B cell (primary cell): ENCODE measurements around the gene THEM5. TPM values are rescaled to one million over a fixed set of nuclear protein-coding genes. Genes with fewer than 3 reads are reported as not detected.

Experiments
- ATAC-seq: fragments of 200-7000 bp; cut with Tn5 transposase; one replicate; pipeline ENCODE4 v1.10.0; 2021; ENCODE audit warnings: low read depth, mild to moderate bottlenecking, moderate number of reproducible peaks, moderate library complexity
- CTCF ChIA-PET: fragments of 350-600 bp; sonication (Branson Sonifier 250); formaldehyde crosslinking; loops from one replicate; lab custom pipeline; 2021; ENCODE audit warnings: antibody characterized with exemption, inconsistent platforms; lab: Charles Lee
- POLR2A ChIA-PET: fragments of 350-600 bp; sonication (Branson Sonifier 250); formaldehyde crosslinking; loops from one replicate; lab custom pipeline; 2021; ENCODE audit warnings: antibody characterized with exemption; lab: Charles Lee
- DNase-seq: peaks from one replicate; pipeline ENCODE4 v3.0.0; 2013
- H2AFZ ChIP-seq: 2 replicates; pipeline ENCODE4 v1.6.1; 2012; ENCODE audit warnings: mild to moderate bottlenecking, low read depth, low read length; ENCODE audit not compliant: insufficient read depth, poor library complexity, severe bottlenecking
- H3K27ac ChIP-seq, 2 donors: 1 replicate in 1 of 2; 2 replicates in 1 of 2; pipeline ENCODE4 v1.5.1; 2012 to 2013; ENCODE audit warnings: low read length in 2 of 2, mild to moderate bottlenecking in 2 of 2, moderate library complexity in 1 of 2
- H3K27me3 ChIP-seq, 4 experiments: fragments of 200-600 bp in 1 of 4; sonication (generic) in 1 of 4; replicated peaks in 1 of 4; 1 replicate in 2 of 4; 2 replicates in 2 of 4; pipeline versions ENCODE4 v1.6.1 to v1.7.0; 2013 to 2016; ENCODE audit warnings: low read length in 3 of 4, mild to moderate bottlenecking in 2 of 4, mixed read lengths in 1 of 4, moderate library complexity in 1 of 4; ENCODE audit not compliant: insufficient read depth in 4 of 4, control insufficient read depth in 3 of 4; ENCODE audit errors: control extremely low read depth in 1 of 4
- H3K36me3 ChIP-seq, 2 experiments: replicated peaks in 1 of 2; 1 replicate in 1 of 2; 2 replicates in 1 of 2; pipeline versions ENCODE4 v1.6.1 to v1.7.1; 2013; ENCODE audit warnings: low read length in 1 of 2; ENCODE audit not compliant: insufficient read depth in 2 of 2, control insufficient read depth in 1 of 2; ENCODE audit errors: control extremely low read depth in 1 of 2, extremely low read depth in 1 of 2
- H3K4me1 ChIP-seq, 2 donors: fragments of 200-600 bp in 1 of 2; sonication (generic) in 1 of 2; 1 replicate in 1 of 2; 2 replicates in 1 of 2; pipeline versions ENCODE4 v1.5.1 to v1.6.1; 2013 to 2017; ENCODE audit warnings: low read length in 2 of 2; ENCODE audit not compliant: control insufficient read depth in 2 of 2, insufficient read depth in 2 of 2
- H3K4me2 ChIP-seq: replicated peaks from 2 replicates; pipeline ENCODE3; 2012; ENCODE audit warnings: mild to moderate bottlenecking, low read depth, low read length; ENCODE audit not compliant: poor library complexity, severe bottlenecking
- H3K4me3 ChIP-seq, 5 experiments: fragments of 200-600 bp in 1 of 5; sonication (generic) in 1 of 5; 1 replicate in 3 of 5; 2 replicates in 2 of 5; pipeline versions ENCODE4 v1.5.1 to v1.7.0; 2011 to 2016; ENCODE audit warnings: low read length in 4 of 5, mild to moderate bottlenecking in 4 of 5, low read depth in 2 of 5, control low read depth in 1 of 5, moderate library complexity in 1 of 5; ENCODE audit not compliant: insufficient read depth in 1 of 5; ENCODE audit errors: control extremely low read depth in 1 of 5, extremely low read depth in 1 of 5
- H3K79me2 ChIP-seq: fragments of 200-600 bp; sonication (generic); one replicate; pipeline ENCODE4 v1.6.0; 2016; ENCODE audit warnings: low read length; ENCODE audit not compliant: control insufficient read depth, insufficient read depth
- H3K9ac ChIP-seq: fragments of 200-600 bp; sonication (generic); 2 replicates; pipeline ENCODE4 v1.6.1; 2017; ENCODE audit warnings: mild to moderate bottlenecking, low read length, moderate library complexity
- H3K9me3 ChIP-seq, 3 donors: one replicate each; pipeline versions ENCODE4 v1.6.1 to v1.7.1; 2013; ENCODE audit warnings: low read length in 2 of 3; ENCODE audit not compliant: control insufficient read depth in 2 of 3, insufficient read depth in 1 of 3; ENCODE audit errors: control extremely low read depth in 1 of 3
- H4K20me1 ChIP-seq: 2 replicates; pipeline ENCODE4 v1.6.0; 2012; ENCODE audit warnings: mild to moderate bottlenecking, low read length; ENCODE audit not compliant: insufficient read depth, control insufficient read depth, poor library complexity, severe bottlenecking
- H3K27ac Mint-ChIP-seq: one replicate; pipeline ENCODE4 v1.8.0; 2021; ENCODE audit warnings: mixed read lengths
- H3K27me3 Mint-ChIP-seq: one replicate; pipeline ENCODE4 v1.8.0; 2021; ENCODE audit warnings: mixed read lengths
- H3K4me1 Mint-ChIP-seq: one replicate; pipeline ENCODE4 v1.8.0; 2021; ENCODE audit warnings: mixed read lengths
- H3K4me3 Mint-ChIP-seq: one replicate; pipeline ENCODE4 v1.8.0; 2021; ENCODE audit warnings: mixed read lengths
- H3K9me3 Mint-ChIP-seq: one replicate; pipeline ENCODE4 v1.8.0; 2022; ENCODE audit warnings: mixed read lengths; ENCODE audit not compliant: insufficient read depth
- CTCF ChIP-seq: fragments of 200-600 bp; IDR thresholded peaks from one replicate; pipeline ENCODE4 v1.8.0; 2022; ENCODE audit warnings: antibody characterized with exemption, mild to moderate bottlenecking
- EZH2 ChIP-seq: IDR thresholded peaks from 2 replicates; pipeline ENCODE4 v1.6.1; 2012; ENCODE audit warnings: borderline replicate concordance, low read depth, mild to moderate bottlenecking, moderate library complexity, low read length; ENCODE audit not compliant: insufficient read depth, poor library complexity, severe bottlenecking
- WGBS: methylation state at CpG from one replicate; pipeline ENCODE4 v1.1.5; 2013; ENCODE audit warnings: missing lambda C conversion rate; ENCODE audit not compliant: insufficient coverage; 5-methylcytosine and 5-hydroxymethylcytosine counted together
- intact Hi-C: fragments of 100-400 bp; cut with micrococcal nuclease; formaldehyde crosslinking; loops from one replicate; pipeline ENCODE4 v1.10.0; 2022
- polyA plus RNA-seq: library from polyadenylated mRNA; depleted of rRNA; stranded (reverse); fragments of >200 nt; gene quantifications from 2 replicates; pipeline ENCODE4 v1.2.3, GENCODE V29; 2012
- total RNA-seq, 2 donors: library from RNA; stranded (reverse); fragments of 120-200 nt in 1 of 2; gene quantifications; 1 replicate in 1 of 2; 2 replicates in 1 of 2; pipeline versions ENCODE4 v1.2.3 to v1.2.4, GENCODE V29; 2013 to 2022

Gene THEM5
- total and polyA plus RNA-seq, 2 donors (not counting 1 experiment from before 2014, with no cell fraction given), result not detected

DNA sequence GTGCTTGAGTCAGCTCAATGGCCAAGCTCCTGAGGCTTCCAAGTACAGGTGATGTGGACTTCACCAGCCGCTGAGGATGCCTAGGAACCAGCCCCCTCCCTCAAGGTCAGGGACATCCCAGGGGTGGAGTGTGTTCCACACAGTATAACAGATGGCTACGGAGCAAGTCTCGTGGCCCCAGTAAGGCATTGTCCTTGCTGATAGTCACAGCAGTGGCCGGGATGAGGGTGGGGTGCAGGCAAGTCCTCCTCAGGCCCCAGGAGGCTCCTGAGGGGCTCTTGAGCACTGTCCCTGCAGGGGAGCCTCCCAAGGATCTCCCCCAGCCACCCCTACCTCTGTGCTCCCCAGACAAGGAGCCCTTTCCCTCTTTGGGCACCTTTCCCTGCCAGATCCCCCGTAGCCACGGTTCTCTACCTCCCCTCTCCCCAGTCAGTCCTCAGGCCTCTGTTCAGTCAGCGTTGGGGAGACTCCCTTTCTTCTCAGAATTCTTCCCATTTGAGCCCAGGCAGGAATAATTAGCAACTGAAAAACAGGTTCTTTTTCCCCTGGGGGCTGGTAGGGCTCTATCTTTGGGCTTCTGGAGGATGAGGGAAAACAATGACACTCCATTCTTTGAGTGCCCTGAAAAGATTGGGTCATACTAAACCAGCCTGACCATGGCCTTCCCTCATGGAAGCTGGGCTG, 7.1 kb upstream of the THEM5 start:
- 95% methylated on average over 7 of the region's 7 CpGs for WGBS
- Histone ChIP-seq H4K20me1 (no peaks in the 10 kb centered on the region), H3K27ac (no peak overlapping the region), H3K9ac (no peak overlapping the region), H3K4me2 (peak overlapping the region; percentile 4), H3K9me3 (no peaks in the 10 kb centered on the region), H3K27me3 (no peaks in the 10 kb centered on the region), H2AFZ (no peak overlapping the region), H3K4me3 (no peak overlapping the region), H3K36me3 (no peaks in the 10 kb centered on the region), H3K79me2 (no peaks in the 10 kb centered on the region), H3K4me1 (peaks cover 8 to 15% of the 10 kb centered on the region in 2 donors)
- no peak for ATAC-seq
- Mint-ChIP-seq H3K4me1 (peaks cover 12% of the 10 kb centered on the region), H3K4me3 (no peak overlapping the region), H3K27ac (no peak overlapping the region), H3K9me3 (no peaks in the 10 kb centered on the region), H3K27me3 (peaks cover 12% of the 10 kb centered on the region)
- DNase-seq, result no peak
- intact Hi-C loops, result no loop called here
- CTCF ChIA-PET, result no interaction called here
- POLR2A ChIA-PET, result no interaction called here
- TF ChIP-seq EZH2 (no peak), CTCF (no peak)

- WGBS, result 14% methylated on average over 3 of the region's 6 CpGs
- no peaks in the 10 kb centered on the region for H3K9me3 ChIP-seq
- peaks cover 4% of the 10 kb centered on the region for H3K27me3 Mint-ChIP-seq
- H3K4me1 Mint-ChIP-seq, result peaks cover 12% of the 10 kb centered on the region
- ATAC-seq, result no peak
- intact Hi-C loops, result no loop called here
- no peaks in the 10 kb centered on the region for H3K9me3 Mint-ChIP-seq
- H3K36me3 ChIP-seq, result no peaks in the 10 kb centered on the region
- no peaks in the 10 kb centered on the region for H3K27me3 ChIP-seq
- peaks cover 8 to 15% of the 10 kb centered on the region in 2 donors for H3K4me1 ChIP-seq
- ChIA-PET CTCF (interaction anchor here (0.6 kb wide), 1 partner anchor 17 kb away, joined by 3 read pairs; no protein-coding TSS in a partner anchor), POLR2A (interaction anchor here (0.7 kb wide), 1 partner anchor 23 kb away, joined by 4 read pairs; no protein-coding TSS in a partner anchor)
- no peaks in the 10 kb centered on the region for H4K20me1 ChIP-seq
- no peak overlapping the region for H3K4me3 Mint-ChIP-seq
- peak overlapping the region; percentile 4 for H3K4me2 ChIP-seq
- no peak for TF ChIP-seq CTCF
- no peak for TF ChIP-seq EZH2
- H3K27ac ChIP-seq, result no peak overlapping the region
- H3K27ac Mint-ChIP-seq, result no peak overlapping the region
- no peaks in the 10 kb centered on the region for H3K79me2 ChIP-seq
- H3K4me3 ChIP-seq, result no peak overlapping the region
- H2AFZ ChIP-seq, result no peak overlapping the region
- H3K9ac ChIP-seq, result no peak overlapping the region
- DNase-seq, result peak; percentile 30
Measured at GRCh38 chr1:151859891-151860293, 6.4 kb upstream of the THEM5 start.
